ENCODE data around the gene TMPRSS9.

The TMPRSS9 gene

DNA sequence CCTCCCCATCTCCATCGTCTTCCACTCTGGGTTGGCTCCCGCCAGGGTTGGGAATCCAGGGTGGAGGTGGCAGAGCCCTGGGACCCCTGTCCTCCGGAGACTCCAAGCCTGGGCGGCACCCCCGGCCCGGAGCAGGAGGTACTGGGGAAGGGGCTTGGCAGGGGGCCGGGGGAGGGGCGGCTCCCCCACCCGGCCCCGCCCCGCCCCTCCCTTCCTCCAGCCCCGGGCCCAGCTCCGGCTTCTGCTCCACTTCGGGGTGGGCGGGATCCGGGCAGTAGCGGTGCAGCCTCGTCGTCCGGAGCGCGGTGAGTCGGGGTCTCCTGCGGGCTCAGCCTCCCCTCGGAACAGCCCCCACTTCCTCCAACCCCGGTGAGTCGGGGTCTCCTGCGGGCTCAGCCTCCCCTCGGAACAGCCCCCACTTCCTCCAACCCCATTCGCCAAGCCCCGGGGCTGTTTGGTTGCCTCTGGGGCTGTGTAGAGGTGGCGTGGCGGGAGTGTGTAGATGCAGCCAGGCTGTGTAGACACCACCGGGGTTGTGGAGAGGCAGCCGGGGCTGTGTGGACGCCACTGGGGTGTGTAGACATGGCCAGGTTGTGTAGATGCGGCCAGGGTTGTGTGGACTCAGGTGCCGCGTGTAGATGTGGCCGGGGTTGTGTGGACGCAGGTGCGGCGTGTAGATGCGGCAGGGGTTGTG is at the start of gene TMPRSS9:
TSS of gene TMPRSS9 (plus strand) at position 274 of the 694 bp plus-strand sequence. CDS start 29,521 bp downstream, outside the sequence.
- peak; percentile 57 for DNase-seq (ENCODE audit: low spot score)

DNA sequence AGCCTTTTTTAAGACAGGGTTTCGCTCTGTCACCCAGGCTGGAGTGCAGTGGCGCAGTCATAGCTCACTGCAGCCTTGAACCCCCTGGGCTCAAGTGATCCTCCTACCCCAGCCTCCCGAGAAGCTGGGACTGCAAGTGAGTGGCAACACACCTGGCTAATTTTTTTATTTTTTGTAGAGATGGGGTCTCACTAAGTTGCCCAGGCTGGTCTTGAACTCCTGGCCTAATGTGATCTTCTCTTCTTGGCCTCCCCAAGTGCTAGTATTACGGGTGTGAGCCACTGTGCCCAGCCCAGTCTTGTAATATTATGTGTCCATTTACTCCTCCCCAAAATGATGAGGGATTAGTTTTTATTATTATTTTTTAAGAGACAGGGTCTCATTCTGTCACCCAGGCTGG is 49.0 kb upstream of the TMPRSS9 start:
- DNase-seq (ENCODE audit: low spot score) = no peak

DNA sequence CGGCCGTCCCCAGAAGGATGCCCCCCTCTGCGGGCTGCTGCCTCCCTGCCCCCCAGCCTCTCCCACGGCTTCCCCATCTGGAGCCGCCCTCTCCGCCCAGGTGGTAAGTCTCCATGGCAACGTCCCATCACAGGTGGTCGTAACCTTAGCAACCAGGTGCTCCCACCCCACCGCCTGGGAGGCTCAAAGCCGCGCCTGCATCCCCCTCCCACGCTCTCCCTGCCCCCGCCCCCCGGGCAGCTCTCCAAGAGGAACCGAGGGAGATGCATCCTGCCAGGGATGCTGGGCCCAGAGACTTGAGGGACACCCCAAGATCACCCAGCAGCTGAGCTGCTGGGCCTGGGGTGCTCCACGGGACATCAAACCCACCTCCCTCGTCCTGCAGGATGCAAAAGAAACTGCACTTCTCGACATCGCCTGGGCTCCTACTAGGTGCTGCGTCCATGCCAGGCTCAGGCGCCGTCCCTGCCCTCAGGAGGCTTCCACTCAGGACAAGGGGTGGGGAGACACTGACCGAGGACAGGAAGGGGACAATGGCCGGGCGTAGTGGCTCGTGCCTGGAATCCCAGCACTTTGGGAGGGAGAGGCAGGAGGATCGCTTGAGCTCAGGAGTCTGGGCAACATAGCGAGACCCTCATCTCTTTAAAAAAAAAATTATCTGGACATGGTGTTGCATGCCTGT is 47.1 kb upstream of the TMPRSS9 start:
- DNase-seq (ENCODE audit: low spot score) = no peak

DNA sequence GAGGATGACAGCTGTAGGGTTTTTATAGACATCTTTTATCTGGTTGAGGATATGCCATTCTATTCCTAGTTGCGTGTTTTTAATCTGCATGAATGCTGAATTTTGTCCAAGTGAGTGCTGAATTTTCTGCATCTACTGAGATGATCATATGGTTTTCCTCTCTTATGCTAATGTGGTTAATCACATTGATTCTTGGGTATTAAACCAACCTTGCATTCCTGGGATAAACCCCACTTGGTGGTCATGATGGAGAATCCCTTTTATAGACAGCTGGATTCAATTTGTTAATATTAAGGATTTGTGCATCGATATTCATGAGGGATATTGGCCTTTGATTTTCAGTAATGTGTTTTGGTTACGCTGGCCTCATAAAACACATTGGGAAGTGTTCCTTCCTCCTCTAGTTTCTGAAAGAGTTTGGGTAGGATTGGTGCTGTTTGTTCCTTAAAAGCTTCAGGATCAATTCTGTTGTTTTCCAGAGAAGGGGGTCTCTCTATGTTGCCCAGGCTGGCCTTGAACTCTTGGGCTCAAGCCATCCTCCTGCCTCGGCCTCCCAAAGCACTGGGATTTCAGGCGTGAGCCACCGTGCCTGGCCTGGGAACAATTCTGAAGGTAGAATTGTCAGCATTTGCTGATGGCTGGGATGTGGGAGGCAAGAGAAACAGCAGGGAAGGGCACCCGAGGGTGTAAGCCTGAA is 44.8 kb upstream of the TMPRSS9 start:
- DNase-seq (ENCODE audit: low spot score) = no peak

DNA sequence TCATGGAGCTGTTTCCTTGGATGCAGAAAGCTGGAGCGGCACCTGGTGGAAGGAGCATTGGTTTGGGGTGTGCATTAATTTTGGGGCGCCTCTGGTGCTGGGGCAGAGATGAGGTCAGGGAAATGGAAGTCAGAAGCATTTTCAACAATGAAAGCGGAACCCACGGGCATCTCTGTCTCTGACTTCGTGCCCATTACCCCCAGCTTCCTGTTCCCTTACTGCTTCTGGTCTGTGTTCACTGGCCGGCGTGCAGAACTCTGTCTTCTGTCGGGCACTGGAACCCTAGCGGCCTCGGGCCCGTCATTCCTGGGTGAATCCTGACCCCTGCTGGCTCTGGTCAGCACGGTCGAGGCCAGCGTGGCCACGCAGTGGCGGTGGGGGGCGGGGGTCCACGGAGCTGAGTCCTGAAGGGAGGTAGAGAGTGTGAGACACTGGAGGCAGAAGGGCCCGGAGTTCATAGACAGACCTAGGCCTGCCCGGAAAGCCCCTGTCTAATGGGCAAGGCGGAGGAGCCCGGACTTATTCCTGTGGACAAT is 44.2 kb upstream of the TMPRSS9 start:
- peak; percentile 79 for DNase-seq (ENCODE audit: low spot score)

DNA sequence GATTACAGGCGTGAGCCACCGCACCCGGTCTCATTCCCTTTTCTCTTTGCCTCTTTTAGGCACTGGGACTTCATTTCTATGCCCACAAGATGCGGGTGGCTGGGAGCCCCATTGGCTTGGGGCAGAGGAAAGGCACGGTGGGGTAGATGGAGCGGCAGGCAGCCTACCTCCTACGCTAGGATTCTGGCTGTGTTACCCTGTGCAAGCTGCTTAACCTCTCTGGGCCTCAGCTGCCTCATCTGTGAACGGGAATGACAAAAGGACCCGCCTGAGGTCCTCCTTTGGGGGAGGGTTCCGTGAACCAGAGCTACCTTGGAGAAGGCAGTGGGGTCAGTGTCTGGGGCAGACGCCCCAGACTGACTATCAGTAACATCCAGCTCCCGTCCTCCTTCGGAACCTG is 42.8 kb upstream of the TMPRSS9 start:
- no peak for DNase-seq (ENCODE audit: low spot score)

DNA sequence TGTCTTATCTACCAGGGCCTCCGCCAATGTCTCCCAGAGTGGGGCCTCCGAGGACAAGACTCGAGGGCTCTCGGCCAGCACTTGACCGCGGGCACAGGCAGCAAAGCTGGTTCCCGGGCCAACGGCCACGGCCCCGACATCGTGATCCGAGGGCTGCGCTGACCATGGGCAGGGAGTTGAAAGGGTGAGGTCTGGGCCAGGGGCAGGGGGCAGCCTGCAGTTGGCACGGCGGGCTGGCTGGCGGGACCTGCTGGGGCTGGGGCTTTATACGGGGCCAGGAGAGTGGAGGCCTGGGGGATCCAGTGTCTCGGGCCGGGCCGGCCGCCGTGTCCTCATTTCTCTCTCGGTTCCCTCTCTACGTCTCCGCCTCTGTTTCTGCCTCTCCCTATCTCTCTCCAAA is 42.3 kb upstream of the TMPRSS9 start:
- no peak for DNase-seq (ENCODE audit: low spot score)

DNA sequence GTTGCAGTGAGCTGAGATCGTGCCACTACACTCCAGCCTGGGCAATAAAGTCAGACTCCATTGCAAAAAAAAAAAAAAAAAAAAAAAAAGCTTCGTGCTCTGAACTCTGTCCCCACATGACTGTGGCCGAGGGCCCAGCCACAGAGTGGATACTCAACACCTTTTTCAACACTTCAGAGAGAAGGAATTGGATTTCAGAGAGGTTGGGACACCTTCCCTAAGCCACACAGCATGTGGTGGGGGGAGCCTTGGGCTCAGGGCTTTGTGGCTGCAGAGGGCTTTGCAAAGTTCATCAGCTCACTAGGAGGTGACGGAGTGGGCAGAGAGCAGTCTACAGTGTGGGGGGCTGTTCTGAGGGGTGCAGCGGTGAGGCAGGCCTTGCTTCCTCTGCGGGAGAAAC is 41.1 kb upstream of the TMPRSS9 start:
- no peak for DNase-seq (ENCODE audit: low spot score)

DNA sequence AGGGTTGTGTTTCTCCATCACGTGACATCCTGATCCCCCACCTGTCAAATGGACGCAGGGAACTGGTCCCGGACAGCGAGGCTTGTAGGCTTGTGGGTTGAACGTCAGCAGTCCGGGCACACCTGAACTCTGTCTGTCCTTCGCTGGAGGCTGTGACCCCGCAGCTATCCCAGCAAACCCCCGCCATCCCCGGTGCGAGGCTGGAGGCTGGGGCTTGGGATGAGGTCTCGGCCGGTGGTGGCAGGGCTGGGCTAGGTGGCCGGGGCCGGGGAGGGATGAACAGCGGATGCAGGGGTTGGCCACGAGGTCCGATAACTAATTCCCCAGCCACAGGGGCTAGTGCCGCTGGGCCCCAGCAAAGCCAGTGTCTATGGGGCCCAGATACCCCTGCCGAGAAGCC is 40.5 kb upstream of the TMPRSS9 start:
- no peak for DNase-seq (ENCODE audit: low spot score)

DNA sequence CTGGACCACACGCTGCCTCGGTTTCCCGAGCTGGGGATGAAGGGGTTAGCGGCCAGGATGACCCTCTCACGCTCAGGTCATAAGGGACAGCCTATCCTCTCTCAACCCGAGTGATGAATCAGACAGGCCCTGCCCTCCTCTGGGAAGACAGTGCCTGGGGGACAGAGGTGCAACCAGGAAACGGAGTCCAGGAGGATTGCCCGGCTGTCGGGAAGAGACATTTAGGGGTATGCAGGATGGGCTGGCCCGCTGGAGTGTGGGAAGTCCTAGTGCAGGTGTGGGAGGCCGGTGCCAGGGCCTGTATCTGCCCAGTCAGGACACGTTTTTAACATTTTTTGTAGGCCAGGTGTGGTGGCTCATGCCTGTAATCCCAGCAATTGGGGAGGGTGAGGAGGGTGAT is 40.0 kb upstream of the TMPRSS9 start:
- no peak for DNase-seq (ENCODE audit: low spot score)

DNA sequence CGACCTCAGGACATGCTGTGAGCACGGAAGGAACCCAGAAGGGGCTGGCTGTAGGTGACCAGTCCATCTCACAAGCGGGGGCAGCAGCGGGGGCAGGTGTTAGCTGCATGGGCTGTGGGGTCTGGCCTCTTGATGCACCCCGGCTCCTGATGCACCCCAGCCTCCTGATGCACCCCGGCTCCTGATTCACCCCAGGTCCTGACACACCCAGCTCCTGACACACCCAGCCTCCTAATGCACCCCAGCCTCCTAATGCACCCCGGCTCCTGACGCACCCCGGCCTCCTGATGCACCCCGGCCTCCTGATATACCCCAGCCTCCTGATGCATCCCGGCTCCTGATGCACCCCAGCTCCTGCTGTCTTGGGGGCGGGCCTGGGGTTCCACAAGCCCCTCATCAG is 39.1 kb upstream of the TMPRSS9 start:
- DNase-seq (ENCODE audit: low spot score) = no peak

DNA sequence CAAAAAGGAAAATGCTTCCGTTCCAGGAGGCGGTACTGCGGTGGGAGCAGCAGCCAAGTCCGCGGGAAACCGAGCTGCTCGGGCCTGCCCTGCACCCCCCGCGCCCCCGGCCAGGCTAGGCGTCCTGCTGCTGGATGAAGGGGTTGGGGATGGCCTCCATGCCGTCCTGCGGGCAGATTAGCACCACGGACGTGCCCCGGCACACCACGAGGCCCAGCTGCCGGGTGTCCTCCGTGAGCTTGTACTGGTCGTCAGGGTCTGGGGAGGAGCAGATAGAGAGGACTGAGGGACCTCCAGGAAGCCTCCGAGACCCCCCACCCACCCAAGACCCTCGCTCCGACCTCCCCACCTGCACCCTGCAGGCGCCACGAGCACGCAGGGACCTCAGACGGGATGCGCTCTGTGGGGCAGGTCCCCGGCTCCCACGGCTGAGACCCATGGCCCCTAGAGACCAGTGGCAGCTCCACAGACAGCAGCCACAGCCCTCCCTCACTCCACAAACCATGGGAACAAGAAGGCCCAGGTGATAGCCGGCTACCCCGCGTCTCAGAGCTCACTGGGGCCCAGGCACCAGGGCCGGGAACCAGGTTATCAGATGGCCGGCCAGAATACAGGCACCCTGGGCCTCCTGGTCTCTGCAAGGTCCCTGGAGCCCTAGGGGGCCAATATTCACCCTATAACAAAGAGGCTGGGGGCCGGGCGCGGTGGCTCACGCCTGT is 38.3 kb upstream of the TMPRSS9 start:
- DNase-seq (ENCODE audit: low spot score) = no peak

DNA sequence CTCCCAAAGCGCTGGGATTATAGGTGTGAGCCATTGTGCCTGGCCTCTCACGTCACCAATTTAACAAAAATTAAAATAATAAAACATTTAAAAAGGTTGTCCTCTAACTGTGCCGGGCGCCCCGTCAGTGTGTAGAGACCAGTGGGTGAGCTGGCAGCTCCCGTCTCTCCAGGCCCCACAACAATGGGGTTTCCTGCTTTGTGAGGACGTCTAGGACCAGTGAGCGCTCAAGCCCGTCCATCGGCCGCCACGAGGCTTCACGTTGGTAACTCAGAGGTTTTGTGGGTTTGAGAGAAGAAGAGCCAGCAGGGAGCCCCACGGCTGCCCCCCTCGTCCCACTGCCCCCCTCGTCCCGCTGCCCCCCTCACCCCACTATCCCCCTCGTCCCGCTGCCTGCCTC is 36.4 kb upstream of the TMPRSS9 start:
- DNase-seq (ENCODE audit: low spot score) = no peak

DNA sequence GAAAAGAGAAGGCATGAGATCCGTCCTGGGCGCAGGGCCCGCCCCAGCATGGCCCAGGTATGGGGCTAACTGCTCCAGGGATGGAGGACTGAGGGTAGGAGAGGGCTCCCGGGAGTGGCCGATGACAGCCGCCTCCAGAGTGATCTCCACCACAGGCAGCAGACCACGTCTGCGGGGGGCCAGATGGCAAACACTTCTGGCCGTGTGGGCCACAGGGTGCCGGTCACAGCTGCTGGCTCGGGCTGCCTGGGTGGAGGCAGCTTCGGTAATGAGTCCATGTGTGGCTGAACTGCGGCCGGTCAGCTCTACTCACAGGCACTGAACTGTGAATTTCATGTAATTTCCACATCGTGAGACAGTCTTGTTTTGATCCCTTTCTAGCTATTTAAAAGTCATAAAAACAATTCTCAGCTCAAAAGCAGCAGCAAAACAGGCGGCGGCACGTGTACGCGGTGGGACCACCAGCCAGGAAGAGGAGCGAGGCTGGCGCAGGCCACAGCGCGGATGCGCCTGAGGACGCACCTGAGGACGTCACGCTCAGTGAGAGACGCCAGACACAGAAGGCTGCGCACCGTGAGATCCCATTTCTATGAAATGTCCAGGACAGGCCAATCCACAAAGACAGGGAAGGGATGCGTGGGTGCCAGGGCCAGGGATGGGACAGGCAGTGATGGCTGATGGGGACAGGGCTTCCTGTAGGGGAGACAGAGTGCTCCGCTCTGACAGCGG is 35.7 kb upstream of the TMPRSS9 start:
- DNase-seq (ENCODE audit: low spot score) = no peak

DNA sequence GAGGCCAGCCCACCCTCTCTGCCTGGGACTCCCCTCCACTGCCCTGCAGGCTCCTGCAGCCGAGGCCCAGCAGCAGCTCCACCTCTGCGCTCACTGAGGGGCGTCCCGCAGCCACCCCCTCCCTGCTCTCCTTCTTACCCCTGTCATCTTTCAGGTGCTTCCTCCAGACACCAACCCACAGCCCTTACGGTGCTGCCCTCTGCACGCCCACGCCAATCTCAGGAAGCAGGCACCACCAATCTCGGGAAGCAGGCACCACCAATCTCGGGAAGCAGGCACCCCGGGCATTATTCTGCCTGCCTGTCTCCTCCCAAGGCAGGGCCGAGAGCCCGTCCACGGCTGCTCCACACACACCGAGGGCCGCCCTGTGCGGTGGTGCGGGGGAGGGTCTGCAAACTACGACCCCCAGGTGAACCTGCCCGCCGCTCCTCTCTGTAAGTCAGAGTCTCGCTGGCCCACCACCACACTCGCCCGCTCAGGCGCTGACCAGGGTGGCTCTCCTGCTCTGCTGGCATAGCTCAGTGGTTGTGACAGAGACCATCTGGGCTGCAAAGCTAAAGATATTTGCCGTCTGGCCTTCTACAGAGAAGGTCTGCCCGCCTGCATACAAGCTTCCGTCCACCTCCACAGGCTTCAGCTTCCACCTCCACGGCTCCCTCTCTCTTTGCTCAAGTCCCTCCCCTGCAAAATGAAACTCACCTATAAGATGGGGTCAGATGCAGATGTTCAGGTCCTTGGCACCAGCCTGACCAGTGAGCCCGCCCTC is 34.6 kb upstream of the TMPRSS9 start:
- no peak for DNase-seq (ENCODE audit: low spot score)

DNA sequence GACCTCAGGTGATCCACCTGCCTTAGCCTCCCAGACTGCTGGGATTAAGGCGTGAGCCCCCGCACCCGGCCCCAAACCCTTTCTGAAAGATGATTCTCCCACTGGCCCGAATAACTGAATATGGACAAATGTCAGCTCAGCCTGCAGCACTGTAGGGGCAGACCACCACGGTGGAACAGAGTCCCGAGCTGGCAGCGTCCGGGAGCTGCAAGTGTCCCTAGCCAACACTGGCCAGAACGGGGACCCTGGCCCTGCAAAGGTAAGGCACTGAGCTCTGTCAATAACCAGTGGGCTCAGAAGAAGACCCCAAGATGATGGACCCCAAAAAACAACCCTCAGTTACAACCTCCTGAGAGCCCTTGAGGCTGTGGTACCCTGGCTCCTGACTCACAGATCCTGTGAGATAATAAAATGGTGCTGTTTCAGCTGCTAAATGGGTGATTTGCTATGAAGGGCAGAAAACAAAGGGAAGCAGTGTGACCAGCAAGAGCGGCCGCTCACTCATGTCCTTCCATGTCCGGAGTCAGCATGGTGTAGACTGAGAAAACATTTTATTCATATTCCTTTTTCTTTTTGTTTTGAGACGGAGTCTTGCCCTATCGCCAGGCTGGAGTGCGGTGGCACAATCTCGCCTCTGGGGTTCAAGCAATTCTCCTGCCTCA is 33.2 kb upstream of the TMPRSS9 start:
- DNase-seq (ENCODE audit: low spot score) = no peak

DNA sequence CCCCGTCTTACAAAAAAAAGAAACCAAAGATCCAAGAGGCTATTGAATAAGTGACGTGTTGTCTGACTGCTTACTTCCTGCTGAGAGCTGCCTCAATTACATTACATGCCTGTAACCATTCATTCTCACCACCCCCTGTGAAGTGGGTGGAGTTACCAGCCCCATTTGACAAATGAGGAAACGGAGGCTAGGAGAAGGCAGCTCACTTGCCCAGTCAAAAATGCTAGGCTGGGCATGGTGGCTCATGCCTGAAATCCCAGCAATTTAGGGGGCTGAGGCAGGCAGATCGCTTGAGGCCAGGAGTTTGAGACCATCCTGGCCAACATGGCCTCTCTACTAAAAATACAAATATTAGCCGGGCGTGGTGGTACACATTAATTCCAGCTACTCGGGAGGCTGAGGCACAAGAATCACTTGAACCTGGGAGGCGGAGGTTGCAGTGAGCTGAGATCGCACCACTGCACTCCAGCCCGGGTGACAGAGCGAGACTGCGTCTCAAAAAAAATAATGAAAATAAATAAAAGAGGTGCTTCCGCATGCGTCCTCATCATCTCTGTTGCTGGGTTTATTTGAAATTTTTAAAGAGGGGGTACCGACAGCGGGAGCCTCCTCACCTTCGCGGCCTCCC is 32.2 kb upstream of the TMPRSS9 start:
- no peak for DNase-seq (ENCODE audit: low spot score)

DNA sequence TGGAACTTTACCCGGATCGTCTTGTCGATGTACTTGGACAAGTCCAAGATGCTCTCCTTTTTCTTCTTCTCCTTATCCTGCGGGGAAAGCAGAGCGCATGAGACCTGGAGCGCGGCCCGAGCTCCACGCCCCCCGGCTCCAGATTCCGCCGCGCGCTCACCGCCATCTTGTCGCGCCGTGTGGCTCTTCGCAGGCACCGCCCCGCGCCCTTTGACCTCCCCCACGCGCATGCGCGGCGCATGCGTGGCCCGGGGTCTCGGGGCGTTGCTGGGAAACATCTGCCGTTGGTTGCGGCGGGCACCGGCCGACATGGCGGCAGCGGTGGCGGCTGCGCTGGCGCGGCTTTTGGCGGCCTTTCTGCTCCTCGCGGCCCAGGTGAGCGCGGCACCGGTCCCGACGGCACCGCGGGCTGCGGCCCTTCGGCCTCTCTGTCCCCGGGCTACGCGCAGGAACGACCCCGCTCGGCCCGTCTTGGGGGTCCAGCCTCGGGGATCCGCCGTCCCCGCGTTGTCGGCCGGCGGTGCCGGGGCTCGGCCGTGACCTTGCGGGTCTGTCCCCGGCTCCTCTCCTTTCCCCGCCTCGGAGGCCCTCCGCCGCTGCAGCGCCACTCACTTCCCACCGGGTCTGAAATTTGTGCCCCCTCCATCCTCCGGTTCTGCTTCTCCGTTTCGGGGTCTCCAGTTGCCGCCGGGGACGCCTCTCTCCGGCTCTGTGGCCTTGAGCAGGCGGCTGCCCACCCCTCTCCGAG is 31.5 kb upstream of the TMPRSS9 start, which contains the start of the genes LSM7 and SPPL2B:
TSS of gene LSM7 (minus strand) at position 186 of the 748 bp plus-strand sequence. CDS start at position 166, 20 bp downstream.
TSS of gene SPPL2B (plus strand) at position 284 of the 748 bp plus-strand sequence. CDS start at position 310, 26 bp downstream.
- peak; percentile 100 for DNase-seq (ENCODE audit: low spot score)

DNA sequence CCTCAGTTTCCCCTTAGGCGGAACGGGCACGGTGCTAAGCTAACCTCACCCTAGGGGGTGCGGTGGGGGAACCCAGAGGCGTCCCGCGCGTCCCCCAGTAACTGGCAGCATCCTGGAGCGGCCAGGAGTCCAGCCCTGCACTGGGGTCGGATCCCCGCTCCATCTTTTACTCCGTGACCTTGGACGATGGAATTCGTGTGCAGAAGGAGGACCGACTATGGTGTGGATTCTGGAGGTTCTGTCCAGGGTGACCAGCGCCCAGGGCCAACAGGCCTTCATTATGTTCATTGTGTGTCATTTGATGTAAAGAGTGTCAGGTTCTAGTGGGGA is 31.0 kb upstream of the TMPRSS9 start:
- DNase-seq (ENCODE audit: low spot score) = no peak

Measured in D341Med (cell line).